Mesendoderm (in vitro differentiated cells): ENCODE data around the gene ACOT9.

Source experiments
- DNase-seq: peaks from one replicate; pipeline ENCODE4 v3.0.0; 2013
- H2AK5ac ChIP-seq: 2 replicates; pipeline ENCODE4 v1.6.1; 2013; ENCODE audit warnings: low read length, inconsistent platforms
- H2BK120ac ChIP-seq: 2 replicates; pipeline ENCODE4 v1.6.1; 2013; ENCODE audit warnings: low read depth, mild to moderate bottlenecking, low read length, moderate library complexity, mixed read lengths
- H2BK15ac ChIP-seq: replicated peaks from 2 replicates; pipeline ENCODE4 v1.6.1; 2013; ENCODE audit warnings: low read depth, mild to moderate bottlenecking, moderate library complexity
- H2BK5ac ChIP-seq: 2 replicates; pipeline ENCODE4 v1.6.1; 2013; ENCODE audit warnings: low read length, inconsistent platforms
- H3K18ac ChIP-seq: 2 replicates; pipeline ENCODE4 v1.6.1; 2013; ENCODE audit warnings: mild to moderate bottlenecking, low read length, mixed read lengths
- H3K23ac ChIP-seq: one replicate; pipeline ENCODE4 v1.6.1; 2013; ENCODE audit warnings: low read length
- H3K27ac ChIP-seq: 2 replicates; pipeline ENCODE4 v1.5.1; 2013; ENCODE audit warnings: low read depth, mild to moderate bottlenecking, inconsistent platforms, low read length, moderate library complexity
- H3K27me3 ChIP-seq: 2 replicates; pipeline ENCODE4 v1.6.1; 2013; ENCODE audit warnings: low read length, control low read depth, mild to moderate bottlenecking, inconsistent platforms; ENCODE audit not compliant: insufficient read depth, poor library complexity
- H3K36me3 ChIP-seq: 2 replicates; pipeline ENCODE4 v1.6.1; 2013; ENCODE audit warnings: low read length, inconsistent platforms; ENCODE audit not compliant: control insufficient read depth, insufficient read depth
- H3K4ac ChIP-seq: one replicate; pipeline ENCODE4 v1.6.1; 2013; ENCODE audit warnings: low read depth, mild to moderate bottlenecking, low read length, moderate library complexity
- H3K4me1 ChIP-seq: 2 replicates; pipeline ENCODE4 v1.6.1; 2013; ENCODE audit warnings: low read depth, low read length, inconsistent platforms; ENCODE audit not compliant: control insufficient read depth
- H3K4me2 ChIP-seq: 2 replicates; pipeline ENCODE4 v1.6.1; 2013; ENCODE audit warnings: low read length
- H3K4me3 ChIP-seq: 2 replicates; pipeline ENCODE4 v1.5.1; 2013; ENCODE audit warnings: mild to moderate bottlenecking, low read length
- H3K56ac ChIP-seq: one replicate; pipeline ENCODE4 v1.6.1; 2013; ENCODE audit warnings: low read length
- H3K79me1 ChIP-seq: 2 replicates; pipeline ENCODE4 v1.6.1; 2013; ENCODE audit warnings: low read length, inconsistent platforms
- H3K79me2 ChIP-seq: 2 replicates; pipeline ENCODE4 v1.6.1; 2013; ENCODE audit warnings: mild to moderate bottlenecking, low read length; ENCODE audit not compliant: control insufficient read depth, insufficient read depth
- H3K9ac ChIP-seq: 2 replicates; pipeline ENCODE4 v1.6.1; 2013; ENCODE audit warnings: low read length, inconsistent platforms
- H4K5ac ChIP-seq: one replicate; pipeline ENCODE4 v1.6.1; 2013; ENCODE audit warnings: low read length
- H4K8ac ChIP-seq: one replicate; pipeline ENCODE4 v1.6.1; 2013; ENCODE audit warnings: low read depth, mild to moderate bottlenecking, control low read depth, low read length, moderate library complexity
- WGBS: extraction: QIAGEN DNeasy Blood & Tissue Kit; methylation state at CpG from one replicate; pipeline ENCODE4 v1.1.7; 2013; ENCODE audit warnings: low lambda C conversion rate, missing lambda C conversion rate; ENCODE audit not compliant: insufficient coverage; ENCODE audit errors: extremely low coverage; 5-methylcytosine and 5-hydroxymethylcytosine counted together

The ACOT9 gene

DNA sequence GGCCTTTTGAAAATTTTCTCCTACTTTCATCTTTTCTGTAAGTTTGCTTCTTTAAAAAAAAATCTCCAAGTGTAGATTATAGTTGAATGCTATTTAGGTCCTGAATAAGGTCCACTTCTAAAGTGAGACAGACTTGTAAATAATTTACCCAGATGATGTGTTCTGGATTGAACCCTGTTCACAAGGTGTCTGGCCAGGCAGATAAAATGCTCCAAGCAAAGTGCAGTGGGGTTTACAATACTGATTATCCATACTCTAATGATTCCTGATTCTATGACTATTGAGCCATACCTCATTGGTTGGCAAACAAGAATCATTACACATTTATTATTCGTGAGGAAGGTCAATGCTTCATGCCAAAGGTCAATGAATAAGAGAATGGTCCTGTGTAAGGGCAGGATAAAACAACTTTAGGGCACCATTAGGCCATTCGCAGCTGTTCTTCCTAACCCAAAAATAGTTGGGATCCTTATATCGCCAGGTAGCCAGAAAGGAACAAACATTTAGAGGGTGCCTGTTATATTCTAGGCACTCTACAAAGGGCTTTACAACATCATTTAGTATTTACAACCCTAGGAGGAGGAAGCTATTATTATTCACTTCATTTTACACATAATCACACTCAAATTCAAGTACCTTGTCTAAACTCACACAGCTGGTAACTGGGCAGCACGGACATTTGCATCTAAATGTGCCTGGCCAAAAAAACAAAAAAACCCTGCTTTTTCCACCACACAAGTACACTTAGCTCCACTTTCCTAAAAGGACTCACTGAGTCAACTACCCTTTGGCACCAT, 21.3 kb upstream of the ACOT9 start:
- Histone ChIP-seq H3K4me3 (no peak overlapping the region), H3K4me1 (no peaks in the 10 kb centered on the region), H4K5ac (no peak overlapping the region), H3K4ac (no peak overlapping the region), H2BK120ac (no peak overlapping the region), H4K8ac (no peak overlapping the region), H3K18ac (no peak overlapping the region), H3K56ac (no peak overlapping the region), H2AK5ac (no peak overlapping the region), H3K27ac (no peak overlapping the region), H3K79me2 (no peaks in the 10 kb centered on the region), H3K36me3 (no peaks in the 10 kb centered on the region), H3K79me1 (no peaks in the 10 kb centered on the region), H3K27me3 (no peaks in the 10 kb centered on the region), H3K4me2 (no peak overlapping the region), H2BK5ac (no peak overlapping the region), H3K9ac (no peak overlapping the region), H2BK15ac (no peak overlapping the region), H3K23ac (no peak overlapping the region)
- DNase-seq: no peak
- no CpG with 5 or more reads among the region's 4 CpGs for WGBS

DNA sequence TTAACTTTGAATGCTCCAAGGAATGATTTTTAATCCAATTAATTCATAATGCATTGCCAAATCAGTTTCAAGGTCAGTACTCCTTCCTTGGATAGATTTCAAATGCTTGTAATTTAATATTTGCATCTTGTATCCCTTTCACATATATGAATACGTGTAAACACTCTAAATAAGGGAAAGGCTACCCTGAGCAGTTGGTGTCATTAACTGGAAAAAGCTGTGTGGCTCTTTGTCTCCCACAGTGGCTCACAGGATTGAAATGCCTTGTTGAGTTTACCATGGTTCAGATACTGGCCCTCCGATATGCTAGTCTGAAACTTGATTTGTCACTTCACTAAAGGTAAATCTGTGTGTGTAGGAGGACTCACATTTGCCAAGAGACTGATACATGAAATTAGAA, 16.7 kb upstream of the ACOT9 start:
- no peak overlapping the region for H3K23ac ChIP-seq
- no peak overlapping the region for H3K9ac ChIP-seq
- H3K4me2 ChIP-seq: no peak overlapping the region
- no peaks in the 10 kb centered on the region for H3K79me2 ChIP-seq
- no peak overlapping the region for H3K18ac ChIP-seq
- no peaks in the 10 kb centered on the region for H3K36me3 ChIP-seq
- H3K4me1 ChIP-seq: no peaks in the 10 kb centered on the region
- no peak overlapping the region for H4K5ac ChIP-seq
- no peak overlapping the region for H3K4me3 ChIP-seq
- no peaks in the 10 kb centered on the region for H3K79me1 ChIP-seq
- no peak overlapping the region for H3K4ac ChIP-seq
- H2AK5ac ChIP-seq: no peak overlapping the region
- H2BK5ac ChIP-seq: no peak overlapping the region
- no peak for DNase-seq
- H3K27ac ChIP-seq: no peak overlapping the region
- no peak overlapping the region for H4K8ac ChIP-seq
- H3K56ac ChIP-seq: no peak overlapping the region
- no CpG with 5 or more reads among the region's 2 CpGs for WGBS
- no peaks in the 10 kb centered on the region for H3K27me3 ChIP-seq
- H2BK15ac ChIP-seq: no peak overlapping the region
- no peak overlapping the region for H2BK120ac ChIP-seq

DNA sequence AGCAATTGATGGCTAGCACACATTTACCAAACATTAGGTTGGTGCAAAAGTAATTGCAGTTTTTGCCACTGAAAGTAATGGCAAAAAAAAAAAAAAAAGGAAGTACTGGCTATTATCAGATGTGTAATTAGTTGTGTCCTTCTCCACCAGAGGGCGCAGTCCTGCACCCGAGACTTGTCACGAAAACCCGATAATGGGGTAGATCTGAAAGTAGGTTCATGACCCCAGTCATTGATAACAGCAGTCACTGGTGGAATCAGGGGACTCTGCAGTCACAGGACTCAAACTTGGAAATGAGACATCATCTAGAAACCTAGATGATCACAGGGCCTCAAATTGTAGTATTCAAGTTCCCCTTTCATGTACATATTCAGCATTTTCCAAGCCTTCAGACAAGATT, 13.1 kb upstream of the ACOT9 start:
- Histone ChIP-seq H2BK15ac (no peak overlapping the region), H2BK5ac (no peak overlapping the region), H2BK120ac (no peak overlapping the region), H3K4me1 (no peaks in the 10 kb centered on the region), H3K79me2 (no peaks in the 10 kb centered on the region), H3K18ac (no peak overlapping the region), H3K36me3 (no peaks in the 10 kb centered on the region), H3K23ac (no peak overlapping the region), H3K4me3 (no peak overlapping the region), H3K4me2 (no peak overlapping the region), H3K4ac (no peak overlapping the region), H3K9ac (no peak overlapping the region), H4K5ac (no peak overlapping the region), H3K27ac (no peak overlapping the region), H3K27me3 (no peaks in the 10 kb centered on the region), H3K79me1 (no peaks in the 10 kb centered on the region), H3K56ac (no peak overlapping the region), H2AK5ac (no peak overlapping the region), H4K8ac (no peak overlapping the region)
- no CpG with 5 or more reads among the region's 4 CpGs for WGBS
- peak; percentile 65 for DNase-seq

DNA sequence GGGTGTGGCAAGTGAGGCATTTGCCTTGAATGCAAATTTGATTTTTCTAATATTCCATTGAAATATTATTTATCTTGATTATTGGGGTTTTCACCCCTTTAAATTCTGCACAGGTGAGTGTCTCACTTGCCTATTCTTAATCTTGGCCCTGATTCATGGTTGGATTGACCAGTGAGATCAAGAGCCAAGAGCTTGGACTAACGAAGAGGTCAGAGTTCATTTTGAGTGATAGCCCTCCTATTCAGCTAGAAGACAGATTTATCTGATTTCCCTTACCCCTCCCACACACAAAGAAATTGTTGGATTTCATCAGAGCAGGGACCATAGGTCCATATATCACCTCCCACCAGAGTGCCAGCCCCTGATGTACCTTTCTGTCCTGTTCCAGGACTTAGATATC, 11.6 kb upstream of the ACOT9 start:
- Histone ChIP-seq H2BK15ac (no peak overlapping the region), H3K36me3 (no peaks in the 10 kb centered on the region), H3K4ac (no peak overlapping the region), H4K5ac (no peak overlapping the region), H3K27ac (no peak overlapping the region), H3K4me3 (no peak overlapping the region), H2BK120ac (no peak overlapping the region), H3K79me1 (no peaks in the 10 kb centered on the region), H3K23ac (no peak overlapping the region), H2AK5ac (no peak overlapping the region), H2BK5ac (no peak overlapping the region), H3K18ac (no peak overlapping the region), H3K79me2 (no peaks in the 10 kb centered on the region), H3K9ac (no peak overlapping the region), H3K4me1 (no peaks in the 10 kb centered on the region), H3K56ac (no peak overlapping the region), H3K27me3 (no peaks in the 10 kb centered on the region), H4K8ac (no peak overlapping the region), H3K4me2 (no peak overlapping the region)
- no peak for DNase-seq
- no CpG with 5 or more reads among the region's 1 CpG for WGBS

DNA sequence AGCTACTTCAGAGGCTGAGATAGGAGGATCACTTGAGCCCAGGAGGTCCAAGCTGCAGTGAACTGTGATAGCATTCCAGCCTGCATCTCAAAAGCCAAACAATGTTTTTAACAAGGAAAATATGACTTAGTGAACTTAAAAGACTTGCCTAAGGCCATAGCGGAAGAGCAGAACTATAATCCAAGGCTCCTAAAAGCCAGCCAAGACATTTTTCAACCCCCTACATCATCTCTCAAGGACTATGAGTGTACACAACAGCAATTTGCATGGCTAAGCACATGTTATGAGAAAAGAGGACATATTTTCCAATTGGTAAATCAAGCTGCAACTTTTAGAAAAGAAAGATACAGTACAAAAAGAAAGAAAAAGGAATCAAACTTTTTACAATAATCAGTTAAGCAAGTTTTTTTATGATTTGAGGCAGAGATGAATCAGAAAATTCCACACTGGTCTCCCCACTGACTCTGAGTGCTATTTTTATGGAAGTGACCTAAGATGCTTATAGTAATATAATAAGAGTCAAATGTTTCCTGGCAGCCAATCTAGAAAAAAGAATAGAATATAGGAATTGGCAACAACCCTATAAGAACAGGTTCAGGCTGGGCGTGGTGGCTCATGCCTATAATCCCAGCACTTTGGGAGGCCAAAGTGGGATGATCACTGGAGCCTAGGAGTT, 9.8 kb upstream of the ACOT9 start:
- DNase-seq: no peak
- Histone ChIP-seq H3K9ac (no peak overlapping the region), H3K4me1 (no peaks in the 10 kb centered on the region), H3K36me3 (no peaks in the 10 kb centered on the region), H3K27me3 (no peaks in the 10 kb centered on the region), H3K23ac (no peak overlapping the region), H3K56ac (no peak overlapping the region), H3K4ac (no peak overlapping the region), H2AK5ac (no peak overlapping the region), H4K8ac (no peak overlapping the region), H4K5ac (no peak overlapping the region), H3K27ac (no peak overlapping the region), H2BK120ac (no peak overlapping the region), H3K79me2 (no peaks in the 10 kb centered on the region), H3K18ac (no peak overlapping the region), H3K4me2 (no peak overlapping the region), H3K4me3 (no peak overlapping the region), H2BK15ac (no peak overlapping the region), H2BK5ac (no peak overlapping the region), H3K79me1 (no peaks in the 10 kb centered on the region)
- WGBS: no CpG with 5 or more reads among the region's 2 CpGs
